ENCODE measurements around the gene DAP.

Gene DAP

GRCh38 chr5:10706326-10706725, 54.7 kb downstream of the DAP start:
- Mint-ChIP-seq H3K36me3 (ENCODE audit: low read depth) (peaks cover 5% of the 10 kb centered on the region), H3K4me3 (no peak overlapping the region), H3K9me3 (no peaks in the 10 kb centered on the region), H3K4me1 (ENCODE audit: low read depth) (peaks cover 20% of the 10 kb centered on the region), H3K27ac (no peak overlapping the region), H3K27me3 (ENCODE audit: low read depth) (no peaks in the 10 kb centered on the region)
- DNase-seq (ENCODE audit: low spot score), result no peak

- no peaks in the 10 kb centered on the region for H3K9me3 Mint-ChIP-seq
- peaks cover 20% of the 10 kb centered on the region for H3K4me1 Mint-ChIP-seq (ENCODE audit: low read depth)
- H3K4me3 Mint-ChIP-seq, result no peak overlapping the region
- H3K27me3 Mint-ChIP-seq (ENCODE audit: low read depth), result no peaks in the 10 kb centered on the region
- H3K36me3 Mint-ChIP-seq (ENCODE audit: low read depth), result peaks cover 5% of the 10 kb centered on the region
- H3K27ac Mint-ChIP-seq, result no peak overlapping the region
- DNase-seq (ENCODE audit: low spot score), result no peak
These were observed 55.3 kb downstream of the DAP start for GRCh38 chr5:10705747-10706146.

- DNase-seq (ENCODE audit: low spot score), result no peak
- Mint-ChIP-seq H3K4me3 (no peak overlapping the region), H3K27ac (no peak overlapping the region), H3K9me3 (no peaks in the 10 kb centered on the region), H3K4me1 (ENCODE audit: low read depth) (peaks cover 23% of the 10 kb centered on the region), H3K27me3 (ENCODE audit: low read depth) (no peaks in the 10 kb centered on the region), H3K36me3 (ENCODE audit: low read depth) (peaks cover 7% of the 10 kb centered on the region)
These were observed 55.9 kb downstream of the DAP start for GRCh38 chr5:10704949-10705621.

GRCh38 chr5:10703676-10704075, 57.4 kb downstream of the DAP start:
- Mint-ChIP-seq H3K4me3 (no peak overlapping the region), H3K36me3 (ENCODE audit: low read depth) (peaks cover 8% of the 10 kb centered on the region), H3K27me3 (ENCODE audit: low read depth) (no peaks in the 10 kb centered on the region), H3K9me3 (no peaks in the 10 kb centered on the region), H3K27ac (no peak overlapping the region), H3K4me1 (ENCODE audit: low read depth) (peaks cover 23% of the 10 kb centered on the region)
- no peak for DNase-seq (ENCODE audit: low spot score)

- Mint-ChIP-seq H3K4me1 (ENCODE audit: low read depth) (peaks cover 23% of the 10 kb centered on the region), H3K27me3 (ENCODE audit: low read depth) (no peaks in the 10 kb centered on the region), H3K36me3 (ENCODE audit: low read depth) (peaks cover 8% of the 10 kb centered on the region), H3K4me3 (no peak overlapping the region), H3K9me3 (no peaks in the 10 kb centered on the region), H3K27ac (no peak overlapping the region)
- DNase-seq (ENCODE audit: low spot score), result no peak
These were observed 58.0 kb downstream of the DAP start for GRCh38 chr5:10702911-10703491.

GRCh38 chr5:10702040-10702629, 58.9 kb downstream of the DAP start:
- Mint-ChIP-seq H3K27me3 (ENCODE audit: low read depth) (no peaks in the 10 kb centered on the region), H3K36me3 (ENCODE audit: low read depth) (peaks cover 4% of the 10 kb centered on the region), H3K27ac (no peak overlapping the region), H3K4me1 (ENCODE audit: low read depth) (peaks cover 23% of the 10 kb centered on the region), H3K9me3 (no peaks in the 10 kb centered on the region), H3K4me3 (no peak overlapping the region)
- no peak for DNase-seq (ENCODE audit: low spot score)

GRCh38 chr5:10701567-10702039, 59.4 kb downstream of the DAP start:
- Mint-ChIP-seq H3K9me3 (no peaks in the 10 kb centered on the region), H3K4me3 (no peak overlapping the region), H3K4me1 (ENCODE audit: low read depth) (peaks cover 25% of the 10 kb centered on the region), H3K27me3 (ENCODE audit: low read depth) (no peaks in the 10 kb centered on the region), H3K36me3 (ENCODE audit: low read depth) (peaks cover 4% of the 10 kb centered on the region), H3K27ac (no peak overlapping the region)
- DNase-seq (ENCODE audit: low spot score), result no peak

- DNase-seq (ENCODE audit: low spot score), result no peak
- H3K4me1 Mint-ChIP-seq (ENCODE audit: low read depth), result peaks cover 23% of the 10 kb centered on the region
- H3K27ac Mint-ChIP-seq, result no peak overlapping the region
These were observed 60.5 kb downstream of the DAP start for GRCh38 chr5:10700516-10700915.

GRCh38 chr5:10699987-10700386, 61.0 kb downstream of the DAP start:
- Mint-ChIP-seq H3K4me1 (ENCODE audit: low read depth) (peaks cover 18% of the 10 kb centered on the region), H3K4me3 (no peak overlapping the region), H3K36me3 (ENCODE audit: low read depth) (peaks cover 4% of the 10 kb centered on the region), H3K27ac (no peak overlapping the region), H3K9me3 (no peaks in the 10 kb centered on the region), H3K27me3 (ENCODE audit: low read depth) (no peaks in the 10 kb centered on the region)
- DNase-seq (ENCODE audit: low spot score), result no peak

More at GRCh38 chr5:10700516-10700915, 60.5 kb downstream of the DAP start:
- Mint-ChIP-seq H3K27me3 (ENCODE audit: low read depth) (no peaks in the 10 kb centered on the region), H3K9me3 (no peaks in the 10 kb centered on the region), H3K4me3 (no peak overlapping the region), H3K36me3 (ENCODE audit: low read depth) (peaks cover 4% of the 10 kb centered on the region)

- no peak for DNase-seq (ENCODE audit: low spot score)
- Mint-ChIP-seq H3K27me3 (ENCODE audit: low read depth) (no peaks in the 10 kb centered on the region), H3K36me3 (ENCODE audit: low read depth) (peaks cover 4% of the 10 kb centered on the region), H3K27ac (no peak overlapping the region), H3K4me1 (ENCODE audit: low read depth) (peaks cover 12% of the 10 kb centered on the region), H3K4me3 (no peak overlapping the region), H3K9me3 (no peaks in the 10 kb centered on the region)
These were observed 61.7 kb downstream of the DAP start for GRCh38 chr5:10699281-10699874.

- no peak overlapping the region for H3K27ac Mint-ChIP-seq
These were observed 65.1 kb downstream of the DAP start for GRCh38 chr5:10695759-10696543.

GRCh38 chr5:10695055-10695649, 65.9 kb downstream of the DAP start:
- H3K9me3 Mint-ChIP-seq, result no peaks in the 10 kb centered on the region
- peaks cover 1% of the 10 kb centered on the region for H3K36me3 Mint-ChIP-seq (ENCODE audit: low read depth)
- no peaks in the 10 kb centered on the region for H3K27me3 Mint-ChIP-seq (ENCODE audit: low read depth)
- no peak overlapping the region for H3K27ac Mint-ChIP-seq
- H3K4me1 Mint-ChIP-seq (ENCODE audit: low read depth), result peaks cover 3% of the 10 kb centered on the region
- DNase-seq (ENCODE audit: low spot score), result no peak
- no peak overlapping the region for H3K4me3 Mint-ChIP-seq

More at GRCh38 chr5:10695759-10696543, 65.1 kb downstream of the DAP start:
- Mint-ChIP-seq H3K9me3 (no peaks in the 10 kb centered on the region), H3K4me1 (ENCODE audit: low read depth) (peaks cover 5% of the 10 kb centered on the region), H3K4me3 (no peak overlapping the region), H3K27me3 (ENCODE audit: low read depth) (no peaks in the 10 kb centered on the region), H3K36me3 (ENCODE audit: low read depth) (peaks cover 2% of the 10 kb centered on the region)
- DNase-seq (ENCODE audit: low spot score), result no peak

Measured in T-helper 2 cell treated with Interferon-gamma antibody and Interleukin-4, amounts not matched to agents 5 μg/mL and 100 μg/mL, for 36 hours (primary cell).